ENCODE measurements around the gene LACC1.

LACC1 gene

DNA sequence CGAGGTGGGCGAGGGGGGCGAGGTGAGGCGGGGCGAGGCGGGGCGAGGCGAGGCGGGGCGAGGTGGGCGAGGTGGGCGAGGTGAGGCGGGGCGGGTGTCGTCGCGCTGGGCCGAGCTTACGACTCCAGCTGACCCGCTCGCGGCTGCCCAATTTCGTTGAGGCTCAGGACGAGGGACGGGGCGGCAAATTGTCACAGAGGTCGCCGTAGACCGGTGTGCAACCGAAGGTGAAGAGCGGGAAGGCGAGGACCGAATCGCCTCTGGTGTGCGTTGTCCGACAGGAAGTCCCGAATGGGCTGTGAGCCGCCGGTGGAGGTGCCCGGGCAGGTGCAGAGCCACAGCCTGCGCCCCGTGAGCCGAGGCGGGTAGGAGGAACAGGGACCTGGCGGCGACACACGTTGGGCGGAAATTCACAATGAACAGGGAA lies at the start of gene LACC1:
Gene LACC1 (plus strand): TSS at position 150 of the 427 bp plus-strand sequence. CDS start 1,082 bp downstream, outside the sequence.
- DNase-seq (ENCODE audit: low spot score): no peak

DNA sequence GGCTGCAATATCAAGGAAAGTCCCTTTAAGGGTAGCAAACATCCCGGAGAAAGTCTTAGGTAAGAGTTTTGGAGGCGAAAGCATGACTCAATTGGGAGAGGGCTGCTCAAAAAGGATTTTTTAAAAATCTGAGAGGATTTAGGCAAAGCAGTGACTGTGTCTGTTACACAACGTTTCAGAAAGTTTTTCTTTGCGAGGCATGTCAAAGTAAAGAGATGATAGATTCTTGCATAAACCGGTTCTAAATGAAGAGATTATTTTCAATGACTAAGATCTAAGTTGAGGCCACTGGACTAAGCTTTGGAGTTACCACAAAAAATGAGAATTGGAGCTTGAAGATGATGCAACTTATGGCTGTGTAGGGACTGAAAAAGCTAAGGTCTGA lies 49.2 kb upstream of the LACC1 start:
- no peak for DNase-seq (ENCODE audit: low spot score)

DNA sequence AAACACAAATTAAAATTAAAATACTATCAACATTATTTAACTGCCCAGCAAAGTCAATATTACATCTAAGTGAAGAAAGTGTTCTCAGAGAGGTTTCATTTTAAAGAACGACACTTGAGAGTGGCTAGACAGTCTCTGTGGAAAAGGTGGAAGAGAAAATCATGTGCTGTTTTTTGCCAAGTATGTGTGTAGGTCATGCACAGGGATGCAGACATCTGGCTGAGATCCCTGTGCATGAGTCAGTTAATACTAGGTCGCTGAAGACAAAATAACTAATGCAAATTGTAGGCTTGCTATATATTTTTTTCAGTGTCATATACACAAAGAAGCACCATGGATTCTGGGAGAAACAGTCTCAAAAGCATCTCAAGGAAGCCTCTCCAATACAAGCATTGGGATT lies 48.6 kb upstream of the LACC1 start:
- no peak for DNase-seq (ENCODE audit: low spot score)

DNA sequence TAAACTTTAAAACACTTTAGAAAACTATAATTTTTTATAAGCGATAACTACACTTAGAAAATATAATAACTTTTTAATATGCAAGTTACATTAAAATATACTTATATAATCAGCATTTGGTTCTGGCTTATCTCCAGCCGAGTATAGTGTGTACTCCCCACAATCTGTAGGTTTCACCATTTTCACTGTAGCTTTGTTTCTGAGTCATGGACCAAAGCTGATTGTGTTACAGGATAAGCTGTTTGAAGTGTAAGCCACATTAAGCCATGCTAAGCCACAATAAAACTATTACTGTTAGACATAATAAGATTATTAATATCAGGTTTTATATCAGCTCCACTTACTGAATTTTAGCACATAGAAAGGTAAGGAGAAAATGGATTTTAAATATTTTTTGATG lies 44.0 kb upstream of the LACC1 start:
- no peak for DNase-seq (ENCODE audit: low spot score)

DNA sequence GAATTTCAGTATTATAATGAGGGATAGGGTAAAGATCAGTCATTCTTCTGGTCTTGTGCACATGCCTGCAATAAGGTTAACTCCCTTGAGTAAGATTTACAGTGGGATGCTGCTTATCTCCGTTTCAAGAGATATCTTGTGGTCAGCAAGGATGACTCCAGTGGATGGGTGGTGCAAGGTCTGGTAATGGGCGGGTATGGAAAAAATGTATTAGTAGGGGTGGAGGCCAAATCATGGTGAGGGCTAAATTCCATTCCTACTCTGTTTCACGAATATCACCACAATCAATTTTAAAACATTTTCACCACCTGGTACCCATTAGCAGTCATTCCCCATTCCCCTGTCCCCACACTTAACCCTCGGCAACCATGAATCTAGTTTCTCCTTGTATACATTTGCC lies 40.8 kb upstream of the LACC1 start:
- no peak for DNase-seq (ENCODE audit: low spot score)

DNA sequence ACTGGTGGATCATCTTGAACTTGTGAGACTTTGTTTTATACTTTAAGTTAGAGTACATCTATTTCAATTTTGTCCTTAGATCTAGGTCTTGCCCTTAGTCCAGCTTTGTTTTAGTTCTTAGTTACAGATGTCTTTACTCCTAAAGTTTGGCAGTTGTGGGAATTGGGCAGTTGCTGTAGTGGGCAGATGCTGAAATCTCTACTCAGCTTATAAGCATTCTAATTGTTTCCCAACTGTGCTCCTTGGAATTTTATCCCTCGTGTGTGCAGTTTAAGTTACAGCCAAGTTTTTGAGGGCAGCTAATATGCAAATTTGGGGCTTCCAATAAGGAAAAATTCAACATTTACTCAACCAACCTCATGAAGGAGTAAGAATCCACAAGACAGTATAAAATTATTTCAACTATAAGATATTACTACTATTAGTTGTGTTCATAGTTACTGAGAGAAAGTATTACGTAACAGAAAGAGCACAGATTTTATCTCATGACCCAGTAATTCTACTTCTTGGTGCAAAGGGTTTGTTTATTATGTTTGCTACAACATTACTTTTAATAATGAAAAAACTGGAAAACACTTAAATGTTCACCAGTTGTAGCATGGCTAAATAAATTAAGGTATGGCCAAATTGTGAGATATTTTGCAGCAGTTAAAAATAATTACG lies 33.1 kb upstream of the LACC1 start:
- no peak for DNase-seq (ENCODE audit: low spot score)

DNA sequence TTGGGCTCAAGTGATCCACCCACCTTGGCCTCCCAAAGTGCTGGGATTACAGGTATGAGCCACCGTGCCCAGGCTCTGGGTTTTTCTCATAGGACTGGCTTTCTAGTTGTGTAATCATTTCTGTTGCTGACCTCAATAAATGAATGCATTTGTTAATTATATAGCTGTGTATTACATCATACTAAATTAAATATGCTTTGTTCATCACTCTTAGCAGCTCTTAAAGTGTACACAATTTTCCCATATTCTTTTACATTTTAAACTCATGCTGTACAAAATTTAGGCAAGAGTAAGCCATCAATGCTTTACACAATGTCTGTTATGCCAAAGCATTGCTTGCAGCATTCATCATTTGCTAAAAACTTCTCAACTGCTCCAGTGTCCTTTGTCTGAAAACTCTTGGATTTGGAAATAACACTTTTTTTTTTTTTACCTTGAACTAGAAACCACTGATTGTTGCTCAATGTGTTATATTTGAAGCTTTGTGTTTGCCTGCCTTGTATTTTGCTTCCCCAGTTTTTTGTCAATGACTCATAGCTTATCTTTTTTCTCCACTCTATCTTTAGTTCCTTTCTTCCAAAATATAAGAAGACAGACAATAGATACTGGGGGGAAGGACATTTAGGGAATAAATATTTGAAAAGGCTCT lies 31.6 kb upstream of the LACC1 start:
- DNase-seq (ENCODE audit: low spot score): no peak

DNA sequence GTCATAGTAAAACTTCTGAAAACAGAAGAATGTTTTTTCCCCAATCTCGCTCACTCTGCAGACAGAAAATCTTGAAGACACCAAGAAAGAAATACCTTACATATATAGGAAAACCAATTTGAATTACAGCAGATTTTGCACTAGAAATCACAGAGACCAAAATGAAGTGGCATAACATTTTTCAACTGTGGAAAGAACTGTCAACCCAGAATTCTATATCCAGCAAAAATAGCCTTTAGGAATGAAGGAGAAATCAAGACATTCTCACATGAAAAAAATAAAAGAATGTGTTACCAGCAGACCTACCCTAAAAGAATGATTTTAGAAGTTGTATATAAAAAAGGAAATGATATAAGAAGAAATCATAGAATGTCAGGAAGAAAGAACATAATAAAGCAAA lies 28.8 kb upstream of the LACC1 start:
- DNase-seq (ENCODE audit: low spot score): no peak

DNA sequence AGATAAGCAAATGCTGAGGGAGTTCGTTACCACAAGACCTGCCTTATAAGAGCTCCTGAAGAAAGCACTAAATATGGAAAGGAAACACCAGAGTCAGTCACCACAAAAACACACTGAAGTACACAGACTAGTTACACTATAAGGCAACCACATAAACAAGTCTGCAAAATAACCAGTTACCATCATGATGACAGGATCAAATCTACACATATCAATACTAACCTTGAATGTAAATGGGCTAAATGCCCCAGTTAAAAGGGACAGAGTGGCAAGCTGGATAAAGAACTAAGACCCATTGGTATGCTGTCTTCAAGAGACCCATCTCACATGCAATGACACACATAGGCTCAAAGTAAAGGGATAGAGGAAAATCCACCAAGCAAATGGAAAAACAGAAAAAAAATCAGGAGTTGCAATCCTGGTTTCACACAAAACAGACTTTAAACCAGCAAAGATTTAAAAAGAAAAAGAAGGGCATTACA lies 26.7 kb upstream of the LACC1 start:
- no peak for DNase-seq (ENCODE audit: low spot score)

DNA sequence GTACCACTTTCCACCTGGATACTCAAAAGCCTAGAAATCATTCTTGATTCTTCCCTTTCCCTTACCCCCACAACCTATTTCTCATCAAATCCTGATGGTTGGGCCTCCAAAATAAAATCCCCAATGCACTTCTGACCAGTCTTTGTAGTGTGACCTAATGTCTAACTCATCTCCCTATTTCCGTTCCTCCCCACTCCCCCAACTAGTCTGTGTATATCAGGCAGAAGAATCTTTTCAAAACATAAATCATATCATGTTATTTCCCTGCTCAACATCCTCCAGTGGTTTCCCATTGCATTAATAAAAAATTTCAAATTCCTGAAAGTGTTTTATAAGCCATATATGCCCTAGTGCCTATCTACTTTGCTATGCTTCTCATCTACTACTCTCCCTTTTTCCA lies 17.8 kb upstream of the LACC1 start:
- no peak for DNase-seq (ENCODE audit: low spot score)

DNA sequence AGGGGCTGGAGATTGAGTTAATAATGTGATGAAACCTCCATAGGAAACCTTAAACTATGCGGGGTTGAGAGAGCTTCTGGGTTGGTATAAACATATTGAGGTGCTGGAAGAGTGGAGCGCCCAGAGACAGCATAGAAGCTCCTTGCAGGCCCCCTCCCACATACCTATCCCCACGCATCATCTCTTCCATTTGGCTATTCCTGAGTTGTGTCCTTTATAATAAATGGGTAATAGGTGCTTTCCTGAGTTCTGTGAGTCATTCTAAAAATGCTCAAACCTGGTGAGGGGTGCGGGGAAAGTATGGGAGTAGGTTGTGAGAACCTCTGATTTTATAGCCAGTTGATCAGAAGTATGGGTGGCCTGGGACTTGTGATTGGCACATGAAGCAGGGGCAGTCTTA lies 14.8 kb upstream of the LACC1 start:
- DNase-seq (ENCODE audit: low spot score): no peak

DNA sequence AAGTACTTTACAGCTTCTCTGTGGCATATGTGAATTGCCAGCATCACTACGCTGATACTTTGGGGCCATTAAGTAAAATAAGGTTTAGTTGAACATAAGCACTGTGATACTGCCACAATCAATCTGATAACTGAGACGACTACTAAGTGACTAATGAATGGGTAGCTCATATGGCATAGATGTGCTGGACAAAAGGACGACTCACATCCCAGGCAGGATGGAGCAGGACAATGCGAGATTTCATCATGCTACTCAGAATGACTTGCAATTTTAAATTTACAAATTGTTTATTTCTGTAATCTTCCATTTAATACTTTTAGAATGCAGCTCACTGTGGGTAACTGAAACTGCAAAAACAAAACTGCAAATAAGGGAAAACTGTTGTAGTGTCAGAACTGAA lies 13.8 kb upstream of the LACC1 start:
- DNase-seq (ENCODE audit: low spot score): no peak

DNA sequence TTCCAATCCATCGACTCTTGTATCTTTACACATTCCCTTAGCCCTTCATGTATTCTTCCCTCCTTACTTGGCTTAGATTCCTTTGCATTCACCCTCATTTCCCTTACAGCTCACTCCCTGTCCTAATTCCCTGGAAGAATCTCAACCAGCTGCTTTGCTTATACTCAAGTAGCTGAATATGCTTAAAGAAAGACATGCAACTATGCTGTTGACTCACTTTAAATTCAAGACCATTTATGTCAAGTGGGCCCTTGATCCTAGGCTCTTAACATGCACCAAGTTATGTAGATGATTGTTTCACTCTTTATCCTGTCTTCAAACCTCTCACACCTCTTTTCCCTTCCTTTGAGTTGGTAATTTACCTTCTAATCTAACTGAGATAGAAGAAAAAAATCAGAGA lies 7.5 kb upstream of the LACC1 start:
- DNase-seq (ENCODE audit: low spot score): no peak

DNA sequence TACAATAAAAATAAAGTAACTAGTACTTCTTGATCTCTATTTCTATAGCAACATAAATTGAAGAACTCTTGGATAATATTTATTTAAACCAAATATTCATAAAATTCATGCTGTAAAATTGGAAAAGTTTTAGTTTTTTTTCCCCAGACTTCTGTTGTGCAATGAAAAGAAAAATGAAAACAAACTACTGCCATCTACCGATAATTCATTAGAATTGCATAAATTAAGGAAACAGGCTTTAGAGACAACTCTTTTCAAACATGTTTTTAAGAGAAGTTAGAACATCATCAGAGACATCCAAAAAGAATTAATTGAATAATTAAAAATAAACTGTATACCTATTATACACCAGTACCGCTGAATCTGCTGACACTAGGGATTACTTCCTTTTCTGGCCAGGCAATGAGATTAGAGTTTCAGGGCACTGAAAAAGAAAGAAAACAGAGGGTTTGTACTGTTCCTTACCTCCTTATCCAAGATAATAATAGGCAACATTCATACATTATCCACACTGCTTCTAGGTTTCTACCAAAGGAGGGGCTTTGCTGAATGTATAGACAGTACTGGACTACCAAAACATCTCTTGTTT lies 5.1 kb upstream of the LACC1 start:
- peak; percentile 80 for DNase-seq (ENCODE audit: low spot score)

DNA sequence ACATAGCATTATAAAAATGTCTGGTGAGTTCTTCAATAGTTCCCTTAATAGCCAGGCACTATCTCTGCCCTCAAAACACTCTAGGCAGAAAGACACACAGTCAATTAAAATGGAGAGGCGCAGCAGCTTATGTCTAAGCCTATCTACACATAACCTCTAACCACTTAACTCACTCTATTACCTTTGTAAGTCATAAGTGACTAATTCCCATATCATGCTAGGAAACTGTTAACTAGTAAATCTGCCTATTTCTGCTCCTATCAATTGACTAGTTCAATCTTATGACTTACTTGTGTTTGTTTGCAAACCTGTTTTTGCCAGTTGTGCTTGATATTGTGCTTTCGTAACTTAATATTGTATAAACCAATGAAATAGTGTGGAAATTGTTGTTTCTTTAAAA lies 3.3 kb upstream of the LACC1 start:
- no peak for DNase-seq (ENCODE audit: low spot score)

DNA sequence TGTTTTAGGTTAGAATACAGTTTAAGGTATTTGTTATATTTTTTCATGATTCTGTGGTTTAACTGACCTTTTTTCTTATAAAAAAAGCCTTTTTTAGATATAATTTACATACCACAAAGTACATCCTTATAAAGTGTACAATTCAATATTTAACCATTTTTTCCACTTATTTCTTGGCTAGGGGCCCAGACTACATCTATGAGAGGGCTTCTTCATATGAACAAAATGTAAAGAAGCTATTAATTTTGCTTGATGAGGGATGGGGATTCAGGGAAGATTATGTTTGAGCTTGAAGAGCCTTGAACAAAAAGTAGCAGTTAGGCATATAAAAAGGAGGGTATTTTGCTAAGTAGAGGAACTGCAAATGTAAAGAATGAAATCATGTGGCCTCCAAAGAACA lies 2.4 kb upstream of the LACC1 start:
- no peak for DNase-seq (ENCODE audit: low spot score)

DNA sequence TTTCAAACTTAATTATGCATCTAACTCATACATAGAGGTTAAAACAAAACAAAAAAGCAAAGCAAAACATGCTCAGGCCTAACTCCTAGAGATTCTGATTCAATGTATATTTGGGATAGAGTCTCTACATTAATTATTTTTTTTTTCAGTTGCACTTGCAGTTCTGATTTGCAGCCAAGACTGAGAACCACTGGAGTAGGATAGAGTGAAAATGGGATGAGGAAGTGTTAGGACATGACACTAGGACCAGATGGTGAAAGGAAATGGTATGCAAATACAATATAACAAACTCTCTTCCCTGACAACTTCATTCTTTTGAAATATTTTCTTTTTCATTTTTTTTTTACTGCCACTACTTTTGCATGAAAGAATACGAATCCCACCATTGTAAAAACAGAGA lies 1.9 kb upstream of the LACC1 start:
- DNase-seq (ENCODE audit: low spot score): no peak

DNA sequence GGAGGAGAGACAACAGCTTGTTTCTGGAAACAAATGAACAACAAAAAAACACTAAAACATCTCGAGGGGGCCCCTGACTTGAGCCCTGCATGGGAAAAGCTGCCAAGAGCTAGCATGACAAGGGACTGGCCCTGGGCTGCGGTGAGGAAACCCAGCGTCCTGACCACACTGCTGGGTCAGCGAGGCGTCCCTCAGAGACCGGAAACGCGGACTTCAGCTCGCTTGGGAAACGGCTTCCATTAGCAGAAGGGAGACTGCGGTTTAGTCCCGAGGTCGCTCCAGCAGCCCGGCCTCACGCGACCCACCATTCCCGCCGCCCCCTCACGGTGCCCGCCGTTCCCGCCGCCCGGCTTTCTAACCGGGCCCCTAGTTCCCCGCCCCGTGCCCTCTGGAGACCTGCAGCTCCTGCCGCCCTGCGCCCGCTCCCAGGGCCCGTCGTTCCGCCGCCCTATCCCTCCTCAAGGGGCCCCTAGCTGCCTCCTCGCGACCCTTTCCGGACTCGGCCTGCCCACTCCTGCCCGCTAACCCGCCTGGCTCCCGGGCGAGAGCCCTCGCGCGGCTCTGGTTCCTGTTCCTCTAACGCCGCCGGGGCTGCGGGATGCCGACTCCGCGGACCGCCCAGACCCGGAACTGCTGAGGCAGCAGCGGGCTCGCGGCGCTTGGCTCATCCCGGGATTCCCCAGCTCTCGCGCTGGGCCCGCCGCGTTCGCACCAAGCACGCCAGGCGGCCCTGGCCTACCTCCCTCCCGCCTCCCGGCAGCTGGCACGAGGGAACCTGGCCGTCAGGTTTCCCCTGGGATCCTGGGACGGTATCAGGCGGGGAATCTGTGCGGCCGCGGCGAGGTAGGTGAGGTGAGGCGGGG lies 581 bp upstream of the LACC1 start, which contains the start of gene CCDC122:
Gene CCDC122 (minus strand): TSS at position 849 of the 863 bp plus-strand sequence. CDS start 10,364 bp downstream, outside the sequence.
- peak; percentile 71 for DNase-seq (ENCODE audit: low spot score)

DNA sequence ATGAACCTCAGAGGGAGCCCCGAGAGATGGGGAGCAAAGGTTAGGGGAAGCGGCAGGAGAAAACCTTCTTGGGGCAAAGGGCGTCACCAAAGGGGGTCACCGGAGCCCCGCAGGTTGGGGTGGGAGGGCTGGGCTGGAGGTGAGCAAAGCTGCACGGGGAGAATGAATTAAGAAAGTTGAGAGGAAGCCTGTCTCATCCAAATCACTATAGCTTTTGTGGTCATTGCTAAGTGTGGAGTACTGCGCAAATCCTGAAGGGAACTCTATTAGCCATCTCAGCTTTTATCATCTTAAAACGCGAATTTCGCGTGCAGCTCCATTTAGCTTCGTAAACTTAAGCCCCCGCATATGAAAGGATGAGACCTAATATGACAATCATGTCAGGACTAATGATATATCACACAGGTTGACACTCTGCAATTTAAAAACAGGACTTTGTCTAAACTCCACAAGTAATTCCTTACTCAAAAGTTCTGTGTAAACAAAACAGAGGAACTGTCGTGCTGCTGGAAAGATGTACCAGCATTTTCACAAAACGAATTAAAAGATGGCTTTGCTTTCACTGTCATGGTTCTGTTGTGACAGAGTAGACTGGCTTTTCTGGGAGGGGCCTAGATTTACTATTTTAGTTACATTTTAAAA lies 631 bp downstream of the LACC1 start:
- no peak for DNase-seq (ENCODE audit: low spot score)

DNA sequence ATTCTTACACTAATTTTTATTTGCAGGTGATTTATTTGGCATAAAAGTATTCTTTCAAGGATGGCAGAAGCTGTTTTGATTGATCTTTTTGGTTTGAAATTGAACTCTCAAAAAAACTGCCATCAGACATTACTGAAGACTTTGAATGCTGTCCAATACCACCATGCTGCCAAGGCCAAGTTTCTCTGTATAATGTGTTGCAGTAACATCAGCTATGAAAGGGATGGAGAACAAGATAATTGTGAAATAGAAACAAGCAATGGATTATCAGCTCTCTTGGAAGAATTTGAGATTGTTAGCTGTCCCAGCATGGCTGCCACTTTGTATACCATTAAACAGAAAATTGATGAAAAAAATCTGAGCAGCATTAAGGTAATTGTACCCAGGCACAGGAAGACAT lies 1.2 kb downstream of the LACC1 start:
- DNase-seq (ENCODE audit: low spot score): peak; percentile 78

DNA sequence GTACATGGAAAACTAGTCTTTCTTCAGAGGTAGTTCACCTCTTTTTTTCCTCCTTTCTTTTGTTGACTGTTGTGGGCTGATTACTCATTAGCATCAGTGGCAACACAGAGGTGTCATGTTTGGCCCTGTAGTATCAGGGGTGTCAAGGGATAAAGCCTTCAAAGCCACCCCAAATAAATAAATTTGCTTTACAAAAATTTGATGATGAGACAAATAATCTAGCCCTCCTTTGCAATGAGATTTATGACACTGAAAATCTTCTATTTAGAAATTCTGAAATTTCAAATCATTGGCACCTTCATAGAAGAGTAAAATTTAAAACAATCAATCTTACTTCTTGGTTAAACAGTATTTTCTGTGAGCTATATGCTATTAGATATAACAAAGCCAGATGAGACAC lies 1.9 kb downstream of the LACC1 start:
- no peak for DNase-seq (ENCODE audit: low spot score)

DNA sequence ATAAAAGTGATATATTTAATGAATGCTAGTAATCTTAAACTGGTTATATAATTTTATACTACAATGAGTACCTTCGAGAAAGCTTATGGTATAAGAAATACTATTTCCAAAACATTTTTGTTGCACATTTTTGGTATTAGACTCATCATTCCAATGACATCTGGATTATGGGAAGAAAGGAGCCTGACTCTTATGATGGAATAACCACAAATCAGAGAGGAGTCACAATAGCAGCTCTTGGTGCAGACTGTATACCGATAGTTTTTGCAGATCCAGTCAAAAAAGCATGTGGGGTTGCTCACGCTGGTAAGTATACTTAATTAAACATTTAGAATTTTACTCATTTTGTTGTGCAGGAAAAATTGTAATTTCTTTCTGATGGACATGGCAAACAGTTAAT lies 3.9 kb downstream of the LACC1 start:
- DNase-seq (ENCODE audit: low spot score): no peak
